GM04504 (cell line): ENCODE measurements around the gene RBM20.
A peak's percentile ranks its signal among the peaks of the same experiment; 100 is the strongest.
"Not testable (repeated sequence)": the region's sequence is repeated elsewhere in the genome, so short reads cannot be mapped to it uniquely, and the experiment has no call there.

ENCODE experiments used
- DNase-seq: peaks from one replicate; pipeline ENCODE4 v3.0.0-alpha.2; 2012; ENCODE audit warnings: low read depth

Gene RBM20

GRCh38 chr10:110648692-110649346 lies 4.7 kb downstream of the RBM20 start:
- DNase-seq: no peak

- no peak for DNase-seq
Observed at GRCh38 chr10:110649347-110650264, 5.5 kb downstream of the RBM20 start.

GRCh38 chr10:110650265-110650668 lies 6.1 kb downstream of the RBM20 start:
- no peak for DNase-seq

- peak; percentile 85 for DNase-seq
Observed at GRCh38 chr10:110651044-110651958, 7.2 kb downstream of the RBM20 start.

- DNase-seq: no peak
Observed at GRCh38 chr10:110652475-110653118, 8.5 kb downstream of the RBM20 start.

GRCh38 chr10:110655320-110655719 lies 11.2 kb downstream of the RBM20 start:
- no peak for DNase-seq

- no peak for DNase-seq
Observed at GRCh38 chr10:110656612-110657011, 12.5 kb downstream of the RBM20 start.

- DNase-seq: no peak
Observed at GRCh38 chr10:110657973-110658691, 14.0 kb downstream of the RBM20 start.

GRCh38 chr10:110659558-110659957 lies 15.4 kb downstream of the RBM20 start:
- no peak for DNase-seq

- not testable (repeated sequence) for DNase-seq
Observed at GRCh38 chr10:110660289-110660688, 16.2 kb downstream of the RBM20 start.

GRCh38 chr10:110661292-110661691 lies 17.2 kb downstream of the RBM20 start:
- DNase-seq: no peak

- peak; percentile 68 for DNase-seq
Observed at GRCh38 chr10:110664483-110665420, 20.6 kb downstream of the RBM20 start.

- DNase-seq: not testable (repeated sequence)
Observed at GRCh38 chr10:110666259-110666658, 22.1 kb downstream of the RBM20 start.

GRCh38 chr10:110666673-110667072 lies 22.5 kb downstream of the RBM20 start:
- DNase-seq: no peak

GRCh38 chr10:110667620-110668343 lies 23.6 kb downstream of the RBM20 start:
- DNase-seq: no peak

GRCh38 chr10:110668443-110668842 lies 24.3 kb downstream of the RBM20 start:
- no peak for DNase-seq

- no peak for DNase-seq
Observed at GRCh38 chr10:110670335-110670734, 26.2 kb downstream of the RBM20 start.

GRCh38 chr10:110671788-110672579 lies 27.8 kb downstream of the RBM20 start:
- no peak for DNase-seq
